CD4-positive, alpha-beta T cell (primary cell): Measurements from ENCODE around the gene APIP. TPM values are rescaled to one million over a fixed set of nuclear protein-coding genes. Genes with fewer than 3 reads are reported as not detected.

ENCODE experiments used
- ATAC-seq: fragments of 200-7000 bp; cut with Tn5 transposase; one replicate; pipeline ENCODE4 v1.10.0; 2022; ENCODE audit warnings: mild to moderate bottlenecking; ENCODE audit not compliant: poor library complexity
- CTCF ChIA-PET: fragments of 350-600 bp; sonication (Branson Sonifier 250); formaldehyde crosslinking; loops from one replicate; lab custom pipeline; 2021; ENCODE audit warnings: antibody characterized with exemption, inconsistent platforms; lab: Charles Lee
- POLR2A ChIA-PET: fragments of 350-600 bp; sonication (Branson Sonifier 250); formaldehyde crosslinking; loops from one replicate; lab custom pipeline; 2021; ENCODE audit warnings: antibody characterized with exemption, inconsistent platforms; lab: Charles Lee
- DNase-seq, 14 experiments: peaks; one replicate each; pipeline ENCODE4 v3.0.0-alpha.2; 2013 to 2020; ENCODE audit warnings: mixed read lengths in 2 of 14
- H3K27ac ChIP-seq, 2 donors: one replicate each; pipeline versions ENCODE4 v1.5.1 to v1.7.0; 2013; ENCODE audit warnings: low read length in 2 of 2, low read depth in 1 of 2, mild to moderate bottlenecking in 1 of 2
- H3K27me3 ChIP-seq, 2 experiments: 1 replicate in 1 of 2; 2 replicates in 1 of 2; pipeline versions ENCODE4 v1.6.1 to v1.7.0; 2013; ENCODE audit warnings: low read length in 2 of 2, control low read depth in 1 of 2, mild to moderate bottlenecking in 1 of 2, moderate library complexity in 1 of 2; ENCODE audit not compliant: insufficient read depth in 2 of 2, control insufficient read depth in 1 of 2
- H3K36me3 ChIP-seq: one replicate; pipeline ENCODE4 v1.6.1; 2013; ENCODE audit warnings: low read length, control low read depth; ENCODE audit not compliant: insufficient read depth
- H3K4me1 ChIP-seq: one replicate; pipeline ENCODE4 v1.6.1; 2013; ENCODE audit warnings: low read length, control low read depth; ENCODE audit not compliant: insufficient read depth
- H3K4me3 ChIP-seq: one replicate; pipeline ENCODE4 v1.5.1; 2013; ENCODE audit warnings: mild to moderate bottlenecking, low read length, moderate library complexity
- H3K9me3 ChIP-seq, 2 experiments: 1 replicate in 1 of 2; 2 replicates in 1 of 2; pipeline versions ENCODE4 v1.6.1 to v1.7.0; 2013; ENCODE audit warnings: low read length in 2 of 2, mild to moderate bottlenecking in 2 of 2, control low read depth in 1 of 2, moderate library complexity in 1 of 2; ENCODE audit not compliant: control insufficient read depth in 1 of 2, insufficient read depth in 1 of 2
- H3K27ac Mint-ChIP-seq: one replicate; pipeline ENCODE4 v1.8.0; 2020; ENCODE audit warnings: mixed read lengths
- H3K27me3 Mint-ChIP-seq: one replicate; pipeline ENCODE4 v1.8.0; 2021; ENCODE audit warnings: mixed read lengths
- H3K36me3 Mint-ChIP-seq: one replicate; pipeline ENCODE4 v1.8.0; 2021; ENCODE audit warnings: low read depth, mixed read lengths
- H3K4me1 Mint-ChIP-seq: one replicate; pipeline ENCODE4 v1.8.0; 2021; ENCODE audit warnings: low read depth, mixed read lengths
- H3K4me3 Mint-ChIP-seq: one replicate; pipeline ENCODE4 v1.8.0; 2020; ENCODE audit warnings: mild to moderate bottlenecking, mixed read lengths
- H3K9me3 Mint-ChIP-seq: one replicate; pipeline ENCODE4 v1.8.0; 2020; ENCODE audit warnings: mixed read lengths
- CTCF ChIP-seq: fragments of 200-600 bp; IDR thresholded peaks from one replicate; pipeline ENCODE4 v1.8.0; 2022; ENCODE audit warnings: antibody characterized with exemption, mild to moderate bottlenecking
- intact Hi-C, 2 experiments: fragments of 100-400 bp; cut with DNase I in 1 of 2; cut with micrococcal nuclease in 1 of 2; formaldehyde crosslinking; loops; one replicate each; pipeline versions ENCODE4 v1.15.1 to v1.9.0; 2023 to 2025; cut with DNase I, micrococcal nuclease
- total RNA-seq, 174 experiments: library from RNA in 2 of 174; stranded (reverse) in 2 of 174; gene quantifications; one replicate each; pipeline ENCODE4 v1.2.3 and lab custom pipeline; 2021 to 2026

Gene APIP
- total RNA-seq, 2 experiments from 2014 or later: 7.1 to 8.3 TPM

- peaks cover 2% of the 10 kb centered on the region for H3K9me3 Mint-ChIP-seq
- peaks cover 7% of the 10 kb centered on the region for H3K36me3 ChIP-seq
- H3K9me3 ChIP-seq: peaks cover 0 to 3% of the 10 kb centered on the region in 2 experiments
- intact Hi-C loops: no loop called here
- no peaks in the 10 kb centered on the region for H3K27me3 Mint-ChIP-seq
- ATAC-seq: no peak
- CTCF ChIA-PET: interaction anchor here (0.6 kb wide), 1 partner anchor 13 kb away, joined by 3 read pairs; no protein-coding TSS in a partner anchor
- H3K4me1 ChIP-seq: peaks cover 7% of the 10 kb centered on the region
- H3K27me3 ChIP-seq: no peaks in the 10 kb centered on the region
- H3K27ac Mint-ChIP-seq: no peak overlapping the region
- H3K4me1 Mint-ChIP-seq: peaks cover 31% of the 10 kb centered on the region
- H3K27ac ChIP-seq: no peak overlapping the region
- no peak overlapping the region for H3K4me3 ChIP-seq
- H3K36me3 Mint-ChIP-seq: peaks cover 61% of the 10 kb centered on the region
- H3K4me3 Mint-ChIP-seq: no peak overlapping the region
- no peak for TF ChIP-seq CTCF
- POLR2A ChIA-PET: interaction anchor here (0.7 to 1.2 kb wide), 2 partner anchors 237 to 1060 kb away, joined by 3 read pairs; no protein-coding TSS in a partner anchor
- no peak for DNase-seq
Observed at GRCh38 chr11:34940026-34940677, 24.0 kb upstream of the APIP start.

GRCh38 chr11:34938611-34939010 is 22.4 kb upstream of the APIP start:
- POLR2A ChIA-PET: no interaction called here
- no peaks in the 10 kb centered on the region for H3K27me3 Mint-ChIP-seq
- no peak for TF ChIP-seq CTCF
- H3K36me3 Mint-ChIP-seq: peaks cover 56% of the 10 kb centered on the region
- H3K4me3 Mint-ChIP-seq: no peak overlapping the region
- H3K4me3 ChIP-seq: no peak overlapping the region
- H3K27ac ChIP-seq: no peak overlapping the region
- no peaks in the 10 kb centered on the region for H3K27me3 ChIP-seq
- peaks cover 7% of the 10 kb centered on the region for H3K4me1 ChIP-seq
- peaks cover 8% of the 10 kb centered on the region for H3K36me3 ChIP-seq
- no peaks in the 10 kb centered on the region for H3K9me3 Mint-ChIP-seq
- ATAC-seq (no peak), DNase-seq (no peak)
- peaks cover 31% of the 10 kb centered on the region for H3K4me1 Mint-ChIP-seq
- CTCF ChIA-PET: no interaction called here
- no peaks in the 10 kb centered on the region for H3K9me3 ChIP-seq
- intact Hi-C loops: no loop called here
- no peak overlapping the region for H3K27ac Mint-ChIP-seq

- TF ChIP-seq CTCF: no peak
- no peak for DNase-seq
- H3K27ac ChIP-seq: no peak overlapping the region
- no peaks in the 10 kb centered on the region for H3K27me3 ChIP-seq
- H3K4me1 ChIP-seq: peaks cover 7% of the 10 kb centered on the region
- Mint-ChIP-seq H3K36me3 (peaks cover 61% of the 10 kb centered on the region), H3K27ac (no peak overlapping the region), H3K4me3 (no peak overlapping the region), H3K9me3 (no peaks in the 10 kb centered on the region), H3K27me3 (no peaks in the 10 kb centered on the region), H3K4me1 (peaks cover 31% of the 10 kb centered on the region)
- no peaks in the 10 kb centered on the region for H3K9me3 ChIP-seq
- intact Hi-C loops: no loop called here
- ChIA-PET CTCF (no interaction called here), POLR2A (no interaction called here)
- no peak for ATAC-seq
- H3K4me3 ChIP-seq: no peak overlapping the region
- peaks cover 23% of the 10 kb centered on the region for H3K36me3 ChIP-seq
Observed at GRCh38 chr11:34936945-34937629, 20.9 kb upstream of the APIP start.
